NCI-H345 treated with DMSO at 0.1 percent for 48 hours (cell line): ENCODE results near the gene SPRR2F.
"Not testable (repeated sequence)": the region's sequence is repeated elsewhere in the genome, so short reads cannot be mapped to it uniquely, and the experiment has no call there.

Source experiments
- DNase-seq: peaks from one replicate; lab custom pipeline; 2025; ENCODE audit not compliant: unreplicated experiment; lab: John Stamatoyannopoulos, UW

SPRR2F gene

GRCh38 chr1:153113416-153113815, at the start of gene SPRR2F:
Gene SPRR2F (minus strand): TSS chr1:153113516. CDS start chr1:153112733, 783 bp downstream.
- DNase-seq, result no peak

GRCh38 chr1:153155541-153155940, 42.2 kb upstream of the SPRR2F start:
- DNase-seq, result no peak

GRCh38 chr1:153152481-153152880, 39.2 kb upstream of the SPRR2F start:
- no peak for DNase-seq

- no peak for DNase-seq
These were observed 37.5 kb upstream of the SPRR2F start, which contains the start of gene SPRR2G for GRCh38 chr1:153150846-153151245. Gene SPRR2G (minus strand): TSS chr1:153150890. CDS start chr1:153150110, 780 bp downstream.

GRCh38 chr1:153141377-153141776, 28.1 kb upstream of the SPRR2F start:
- DNase-seq, result no peak

- DNase-seq, result no peak
These were observed 27.2 kb upstream of the SPRR2F start for GRCh38 chr1:153140484-153140883.

GRCh38 chr1:153133743-153134142, 20.4 kb upstream of the SPRR2F start:
- DNase-seq, result no peak

GRCh38 chr1:153133267-153133666, 20.0 kb upstream of the SPRR2F start:
- no peak for DNase-seq

- DNase-seq, result not testable (repeated sequence)
These were observed 15.4 kb upstream of the SPRR2F start for GRCh38 chr1:153128688-153129087.

GRCh38 chr1:153127296-153127695, 14.0 kb upstream of the SPRR2F start:
- no peak for DNase-seq

- DNase-seq, result no peak
These were observed 12.2 kb upstream of the SPRR2F start for GRCh38 chr1:153125536-153125935.

- not testable (repeated sequence) for DNase-seq
These were observed 10.5 kb upstream of the SPRR2F start for GRCh38 chr1:153123793-153124192.

GRCh38 chr1:153122831-153123421, 9.6 kb upstream of the SPRR2F start:
- peak; percentile 100 for DNase-seq

GRCh38 chr1:153120945-153121344, 7.6 kb upstream of the SPRR2F start:
- no peak for DNase-seq

- DNase-seq, result no peak
These were observed 6.2 kb upstream of the SPRR2F start for GRCh38 chr1:153119491-153119971.

- not testable (repeated sequence) for DNase-seq
These were observed 1.9 kb upstream of the SPRR2F start for GRCh38 chr1:153115264-153115663.

- DNase-seq, result not testable (repeated sequence)
These were observed 862 bp downstream of the SPRR2F start for GRCh38 chr1:153112454-153112853.

GRCh38 chr1:153100245-153100644, 13.1 kb downstream of the SPRR2F start:
- DNase-seq, result no peak

GRCh38 chr1:153099461-153100045, 13.8 kb downstream of the SPRR2F start:
- no peak for DNase-seq

GRCh38 chr1:153095764-153096163, 17.6 kb downstream of the SPRR2F start:
- no peak for DNase-seq

- DNase-seq, result no peak
These were observed 18.9 kb downstream of the SPRR2F start, which contains the start of gene SPRR2E for GRCh38 chr1:153094426-153094825. Gene SPRR2E (minus strand): TSS chr1:153094526. CDS start chr1:153093751, 775 bp downstream.

GRCh38 chr1:153087652-153088051, 25.7 kb downstream of the SPRR2F start:
- no peak for DNase-seq
